PC-3 (cell line): ENCODE measurements around the gene APC. TPM values are rescaled to one million over a fixed set of nuclear protein-coding genes. Genes with fewer than 3 reads are reported as not detected.

Source experiments
- ATAC-seq: fragments of 200-7000 bp; cut with Tn5 transposase; 2 replicates; pipeline ENCODE4 v1.9.1; 2020; ENCODE audit warnings: mild to moderate bottlenecking, moderate library complexity
- BruUV-seq: library from RNA; stranded (reverse); fragments of 400-500 nt; replicated peaks from 2 replicates; lab custom pipeline; 2021; lab: Mats Ljungman, UMichigan
- CTCF ChIA-PET: fragments of 300-600 bp; sonication (Branson Sonifier 250); formaldehyde crosslinking; loops from one replicate; lab custom pipeline; 2022; ENCODE audit warnings: antibody characterized with exemption; lab: Charles Lee
- POLR2A ChIA-PET: fragments of 300-600 bp; sonication (Branson Sonifier 250); formaldehyde crosslinking; loops from one replicate; lab custom pipeline; 2022; ENCODE audit warnings: antibody characterized with exemption; ENCODE audit not compliant: unreplicated experiment; lab: Charles Lee
- DNase-seq: peaks from one replicate; pipeline ENCODE4 v3.0.0-alpha.2; 2015
- H2AFZ ChIP-seq: fragments of 300-600 bp; sonication (generic); 2 replicates; pipeline ENCODE4 v1.6.0; 2016; ENCODE audit warnings: antibody characterized with exemption, low read length
- H3F3A ChIP-seq: fragments of 300-600 bp; sonication (generic); one replicate; pipeline ENCODE4 v1.6.0; 2017; ENCODE audit warnings: antibody characterized with exemption, low read length, control low read depth, mild to moderate bottlenecking; ENCODE audit not compliant: unreplicated experiment
- H3K27ac ChIP-seq: fragments of 300-600 bp; sonication (generic); 2 replicates; pipeline ENCODE4 v1.5.1; 2016; ENCODE audit warnings: mild to moderate bottlenecking, low read length
- H3K27me3 ChIP-seq: fragments of 300-600 bp; sonication (generic); 2 replicates; pipeline ENCODE4 v1.6.1; 2016; ENCODE audit warnings: low read length, mixed read lengths
- H3K36me3 ChIP-seq: fragments of 300-600 bp; sonication (generic); 2 replicates; pipeline ENCODE4 v1.6.1; 2016; ENCODE audit warnings: low read depth, mixed run types, low read length, mixed read lengths
- H3K4me1 ChIP-seq: fragments of 300-600 bp; sonication (generic); 2 replicates; pipeline ENCODE4 v1.5.1; 2016; ENCODE audit warnings: low read length; ENCODE audit not compliant: insufficient read depth
- H3K4me2 ChIP-seq: fragments of 300-600 bp; sonication (generic); 2 replicates; pipeline ENCODE4 v1.6.0; 2016; ENCODE audit warnings: low read length
- H3K4me3 ChIP-seq: fragments of 300-600 bp; sonication (generic); 2 replicates; pipeline ENCODE4 v1.5.1; 2016; ENCODE audit warnings: mild to moderate bottlenecking, low read length, mixed read lengths
- H3K79me2 ChIP-seq: fragments of 300-600 bp; sonication (generic); 2 replicates; pipeline ENCODE4 v1.6.1; 2017; ENCODE audit warnings: low read length, mixed read lengths
- H3K9ac ChIP-seq: fragments of 300-600 bp; sonication (generic); 2 replicates; pipeline ENCODE4 v1.6.0; 2016; ENCODE audit warnings: mild to moderate bottlenecking, low read length
- H3K9me2 ChIP-seq: fragments of 300-600 bp; sonication (generic); replicated peaks from 2 replicates; pipeline ENCODE4 v1.6.1; 2016; ENCODE audit warnings: mixed run types, low read length, mixed read lengths
- H3K9me3 ChIP-seq: fragments of 300-600 bp; sonication (generic); 2 replicates; pipeline ENCODE4 v1.6.1; 2016; ENCODE audit warnings: low read length, mixed read lengths
- H4K20me1 ChIP-seq: fragments of 300-600 bp; sonication (generic); 2 replicates; pipeline ENCODE4 v1.6.1; 2016; ENCODE audit warnings: low read length, mixed read lengths
- CTCF ChIP-seq: fragments of 300-600 bp; sonication (generic); conservative IDR thresholded peaks from 2 replicates; pipeline ENCODE4 v1.5.1; 2017; ENCODE audit warnings: antibody characterized with exemption, low read depth, mild to moderate bottlenecking, low read length
- EZH2 ChIP-seq: fragments of 300-600 bp; sonication (generic); IDR thresholded peaks from one replicate; pipeline ENCODE4 v1.6.1; 2017; ENCODE audit warnings: antibody characterized with exemption, mild to moderate bottlenecking, low read length; ENCODE audit not compliant: unreplicated experiment
- EZH2phosphoT487 ChIP-seq: fragments of 300-600 bp; sonication (generic); IDR thresholded peaks from 2 replicates; pipeline ENCODE4 v1.6.1; 2018; ENCODE audit warnings: mild to moderate bottlenecking, antibody characterized with exemption, low read length, borderline replicate concordance
- intact Hi-C: fragments of 100-400 bp; cut with micrococcal nuclease; formaldehyde crosslinking; loops from 2 replicates; pipeline ENCODE4 v1.9.0; 2023
- total RNA-seq: library from RNA; depleted of rRNA; stranded (reverse); fragments of >200 nt; gene quantifications from 2 replicates; pipeline ENCODE4 v1.2.3, GENCODE V29; 2014; rRNA removed

APC gene
- total RNA-seq, 1 experiment from 2014 or later = 31.7 TPM

DNA sequence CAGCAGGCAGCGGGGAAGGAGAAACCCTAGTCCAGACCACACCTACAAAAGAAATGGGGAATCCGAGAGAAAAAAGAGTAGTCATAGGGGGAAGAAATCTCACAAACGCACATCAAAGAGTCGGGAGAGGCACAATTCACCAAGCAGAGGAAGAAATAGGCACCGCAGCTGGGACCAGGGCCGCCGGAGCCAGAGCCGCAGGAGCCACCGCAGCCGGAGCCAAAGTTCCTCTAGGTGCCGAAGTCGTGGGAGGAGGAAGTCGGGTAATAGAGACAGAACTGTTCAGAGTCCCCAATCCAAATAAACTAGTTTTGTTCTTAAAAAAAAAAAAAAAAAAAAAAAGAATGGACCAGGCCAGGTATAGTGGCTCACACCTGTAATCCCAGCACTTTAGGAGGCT lies 155.1 kb downstream of the APC start:
- Histone ChIP-seq H2AFZ (no peak overlapping the region), H3K27me3 (no peaks in the 10 kb centered on the region), H3K9ac (no peak overlapping the region), H3K4me1 (no peaks in the 10 kb centered on the region), H3K27ac (no peak overlapping the region), H3K9me3 (no peaks in the 10 kb centered on the region), H3K36me3 (peaks cover 7% of the 10 kb centered on the region; the same call in 1 of the 2 replicates), H3K4me3 (no peak overlapping the region), H3K4me2 (no peak overlapping the region), H4K20me1 (no peaks in the 10 kb centered on the region), H3K79me2 (no peaks in the 10 kb centered on the region), H3K9me2 (no peaks in the 10 kb centered on the region), H3F3A (no peaks in the 10 kb centered on the region)
- POLR2A ChIA-PET = no interaction called here
- ATAC-seq = no peak
- no TSS peak for BruUV-seq
- TF ChIP-seq EZH2 (no peak), EZH2phosphoT487 (no peak), CTCF (no peak)
- CTCF ChIA-PET = no interaction called here
- no peak for DNase-seq
- intact Hi-C loops = no loop called here

GRCh38 chr5:112895682-112896081 lies 158.0 kb downstream of the APC start:
- BruUV-seq = no TSS peak
- no peaks in the 10 kb centered on the region for H3K27me3 ChIP-seq
- no peak for DNase-seq
- 0 out of 2 replicates have a peak, but pooled peaks cover 3% of the 10 kb centered on the region for H3K79me2 ChIP-seq
- intact Hi-C loops = no loop called here
- ATAC-seq = no peak
- no peak overlapping the region for H3K4me3 ChIP-seq
- H3K9me2 ChIP-seq = no peaks in the 10 kb centered on the region
- H2AFZ ChIP-seq = no peak overlapping the region
- H4K20me1 ChIP-seq = no peaks in the 10 kb centered on the region
- no peaks in the 10 kb centered on the region for H3F3A ChIP-seq
- H3K4me1 ChIP-seq = no peaks in the 10 kb centered on the region
- H3K27ac ChIP-seq = no peak overlapping the region
- no peaks in the 10 kb centered on the region for H3K9me3 ChIP-seq
- CTCF ChIA-PET = interaction anchor here (0.6 kb wide), 1 partner anchor 13 kb away, joined by 6 read pairs; no protein-coding TSS in a partner anchor
- H3K36me3 ChIP-seq = peaks cover 7% of the 10 kb centered on the region; the same call in 1 of the 2 replicates
- H3K9ac ChIP-seq = no peak overlapping the region
- POLR2A ChIA-PET = no interaction called here
- H3K4me2 ChIP-seq = no peak overlapping the region
- TF ChIP-seq EZH2phosphoT487 (no peak), EZH2 (no peak), CTCF (no peak)

Other genes starting within 250 kb of the APC start
- gene SRP19, start 123.4 kb downstream of the APC start, total RNA-seq = 39.9 and 42.9 TPM in 2 replicates
- gene REEP5, start 184.3 kb downstream of the APC start, total RNA-seq = 61.9 and 85.2 TPM in 2 replicates
- gene DCP2, start 238.9 kb downstream of the APC start, total RNA-seq = 26.7 and 33.6 TPM in 2 replicates